Thyroid gland (tissue), 4 donors: ENCODE results near the gene RBM15B. TPM values are rescaled to one million over a fixed set of nuclear protein-coding genes. Genes with fewer than 3 reads are reported as not detected.
"Not testable (repeated sequence)": the region's sequence is repeated elsewhere in the genome, so short reads cannot be mapped to it uniquely, and the experiment has no call there.

Experiments used
- DNase-seq, 2 donors: peaks; one replicate each; pipeline ENCODE4 v3.0.0-alpha.2; 2019
- H3K27ac ChIP-seq, 3 donors: fragments of 200-600 bp; sonication (generic); 1 replicate in 2 of 3; 2 replicates in 1 of 3; pipeline ENCODE4 v1.5.1; 2016 to 2019; ENCODE audit warnings: mild to moderate bottlenecking in 1 of 3, moderate library complexity in 1 of 3
- H3K27me3 ChIP-seq: fragments of 200-600 bp; sonication (generic); one replicate; pipeline ENCODE4 v1.5.1; 2019
- H3K36me3 ChIP-seq, 2 donors: fragments of 200-600 bp; sonication (generic); one replicate each; pipeline ENCODE4 v1.5.1; 2016 to 2019
- H3K4me1 ChIP-seq, 2 donors: fragments of 200-600 bp; sonication (generic); one replicate each; pipeline ENCODE4 v1.5.1; 2017 to 2019
- H3K4me3 ChIP-seq, 3 donors: fragments of 200-600 bp; sonication (generic); replicated peaks in 1 of 3; 1 replicate in 2 of 3; 2 replicates in 1 of 3; pipeline ENCODE4 v1.5.1; 2016; ENCODE audit warnings: mild to moderate bottlenecking in 1 of 3
- H3K9me3 ChIP-seq: fragments of 200-600 bp; sonication (generic); one replicate; pipeline ENCODE4 v1.5.1; 2017
- POLR2A ChIP-seq, 2 donors: fragments of 450-650 bp; IDR thresholded peaks; one replicate each; pipeline ENCODE4 v1.6.1; 2017; ENCODE audit warnings: antibody characterized with exemption in 2 of 2, mild to moderate bottlenecking in 2 of 2, moderate library complexity in 1 of 2
- WGBS, 2 donors: methylation state at CpG; one replicate each; pipeline ENCODE4 v1.1.5; 2017; 5-methylcytosine and 5-hydroxymethylcytosine counted together
- intact Hi-C: fragments of 100-400 bp; cut with DNase I; formaldehyde crosslinking; loops from one replicate; pipeline ENCODE4 v1.15.1; 2023
- total RNA-seq, 4 donors: library from RNA; depleted of rRNA; stranded (reverse); fragments of >200 nt; gene quantifications; one replicate each; pipeline ENCODE4 v1.2.3, GENCODE V29; 2016
- TF ChIP-seq, protein P1 (sequence below), 6 experiments: fragments of 200-600 bp in 3 of 6; fragments of 450-650 bp in 3 of 6; sonication (generic) in 3 of 6; IDR thresholded peaks; one replicate each; pipeline ENCODE4 v1.5.1; 2016 to 2019; ENCODE audit warnings: antibody characterized with exemption in 6 of 6, mild to moderate bottlenecking in 2 of 6, inconsistent platforms in 1 of 6, moderate library complexity in 1 of 6

RBM15B gene
- total RNA-seq, 4 donors from 2014 or later: 29.4 to 50.0 (median 38.9) TPM

DNA sequence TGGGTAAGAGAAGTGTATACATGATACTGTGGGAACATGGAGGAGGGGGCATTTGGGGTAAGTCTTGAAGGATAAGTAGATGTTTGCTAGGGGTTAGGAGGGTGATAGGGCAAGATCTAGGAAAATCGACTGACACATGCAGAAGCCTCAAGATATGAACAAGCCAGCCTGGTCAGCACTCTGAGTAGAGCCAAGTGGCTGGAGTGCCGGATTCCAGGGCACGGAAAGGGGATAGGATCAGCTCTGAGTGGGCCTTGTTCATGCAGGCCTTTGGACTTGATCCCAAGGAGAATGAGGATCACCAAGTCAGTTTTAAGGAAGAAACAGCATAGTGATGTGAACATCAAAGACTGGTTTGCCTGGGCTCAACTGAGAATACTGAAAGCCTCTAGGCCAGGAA is 30.3 kb upstream of the RBM15B start:
- Histone ChIP-seq H3K27ac (no peak overlapping the region), H3K36me3 (peaks cover 12 to 19% of the 10 kb centered on the region in 2 donors), H3K27me3 (no peaks in the 10 kb centered on the region), H3K4me1 (no peaks in the 10 kb centered on the region), H3K9me3 (no peaks in the 10 kb centered on the region), H3K4me3 (no peak overlapping the region)
- DNase-seq: no peak
- TF ChIP-seq, protein P1, sequence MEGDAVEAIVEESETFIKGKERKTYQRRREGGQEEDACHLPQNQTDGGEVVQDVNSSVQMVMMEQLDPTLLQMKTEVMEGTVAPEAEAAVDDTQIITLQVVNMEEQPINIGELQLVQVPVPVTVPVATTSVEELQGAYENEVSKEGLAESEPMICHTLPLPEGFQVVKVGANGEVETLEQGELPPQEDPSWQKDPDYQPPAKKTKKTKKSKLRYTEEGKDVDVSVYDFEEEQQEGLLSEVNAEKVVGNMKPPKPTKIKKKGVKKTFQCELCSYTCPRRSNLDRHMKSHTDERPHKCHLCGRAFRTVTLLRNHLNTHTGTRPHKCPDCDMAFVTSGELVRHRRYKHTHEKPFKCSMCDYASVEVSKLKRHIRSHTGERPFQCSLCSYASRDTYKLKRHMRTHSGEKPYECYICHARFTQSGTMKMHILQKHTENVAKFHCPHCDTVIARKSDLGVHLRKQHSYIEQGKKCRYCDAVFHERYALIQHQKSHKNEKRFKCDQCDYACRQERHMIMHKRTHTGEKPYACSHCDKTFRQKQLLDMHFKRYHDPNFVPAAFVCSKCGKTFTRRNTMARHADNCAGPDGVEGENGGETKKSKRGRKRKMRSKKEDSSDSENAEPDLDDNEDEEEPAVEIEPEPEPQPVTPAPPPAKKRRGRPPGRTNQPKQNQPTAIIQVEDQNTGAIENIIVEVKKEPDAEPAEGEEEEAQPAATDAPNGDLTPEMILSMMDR (IDR thresholded peaks at IDR 0.05): no peak
- no peak for TF ChIP-seq POLR2A (IDR thresholded peaks at IDR 0.05)
- intact Hi-C loops: no loop called here
- WGBS, 2 donors: 86 to 92% methylated on average over 3 of the region's 3 CpGs

DNA sequence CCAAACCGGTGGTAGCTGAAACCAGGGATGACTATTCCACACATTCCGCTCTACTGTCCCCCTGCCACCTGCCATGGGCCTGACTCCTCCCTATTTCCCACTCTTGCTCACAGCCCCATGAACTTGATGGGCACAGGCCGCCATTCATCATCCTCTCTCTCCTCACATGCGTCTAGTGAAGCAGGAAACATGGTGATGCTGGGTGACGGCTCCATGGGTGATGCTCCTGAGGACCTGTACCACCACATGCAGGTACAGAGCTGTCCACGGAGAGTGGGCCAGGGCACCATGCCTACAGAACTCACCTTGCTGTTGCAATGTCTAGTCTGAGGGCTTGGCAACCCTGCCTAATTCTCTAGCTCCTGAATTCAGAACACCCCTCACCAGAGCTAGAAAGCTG is 29.3 kb upstream of the RBM15B start:
- Histone ChIP-seq H3K27ac (no peak overlapping the region), H3K36me3 (peaks cover 4 to 16% of the 10 kb centered on the region in 2 donors), H3K4me3 (no peak overlapping the region), H3K4me1 (no peaks in the 10 kb centered on the region), H3K9me3 (no peaks in the 10 kb centered on the region), H3K27me3 (no peaks in the 10 kb centered on the region)
- intact Hi-C loops: no loop called here
- no peak for DNase-seq
- WGBS, 2 donors: 91 to 93% methylated on average over 5 to 6 of the region's 6 CpGs
- TF ChIP-seq, protein P1 (IDR thresholded peaks at IDR 0.05): no peak
- TF ChIP-seq POLR2A (IDR thresholded peaks at IDR 0.05): no peak

DNA sequence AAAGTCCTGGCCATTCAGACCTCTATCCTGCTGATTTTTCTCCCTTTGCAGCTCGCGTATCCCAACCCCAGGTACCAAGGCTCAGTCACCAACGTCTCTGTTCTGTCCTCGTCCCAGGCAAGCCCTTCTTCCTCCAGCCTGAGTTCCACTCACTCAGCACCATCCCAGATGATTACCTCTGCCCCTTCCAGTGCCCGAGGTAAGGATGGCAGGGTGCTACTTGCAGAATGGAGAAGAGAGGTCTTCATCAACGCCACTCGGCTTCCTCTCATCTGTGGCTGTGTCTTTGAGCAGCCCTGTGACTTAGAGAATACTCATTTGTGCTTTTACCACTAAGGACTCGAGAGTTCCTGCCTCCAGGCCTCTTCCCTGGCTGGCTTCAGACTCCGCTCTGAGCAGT is 28.6 kb upstream of the RBM15B start:
- Histone ChIP-seq H3K4me1 (no peaks in the 10 kb centered on the region), H3K9me3 (no peaks in the 10 kb centered on the region), H3K27me3 (no peaks in the 10 kb centered on the region), H3K4me3 (no peak overlapping the region), H3K27ac (no peak overlapping the region), H3K36me3 (peaks cover 3 to 10% of the 10 kb centered on the region in 2 donors)
- WGBS, 2 donors: 88 to 91% methylated on average over 9 of the region's 9 CpGs
- DNase-seq: no peak
- TF ChIP-seq POLR2A (IDR thresholded peaks at IDR 0.05): no peak
- TF ChIP-seq, protein P1 (IDR thresholded peaks at IDR 0.05): no peak
- intact Hi-C loops: no loop called here

DNA sequence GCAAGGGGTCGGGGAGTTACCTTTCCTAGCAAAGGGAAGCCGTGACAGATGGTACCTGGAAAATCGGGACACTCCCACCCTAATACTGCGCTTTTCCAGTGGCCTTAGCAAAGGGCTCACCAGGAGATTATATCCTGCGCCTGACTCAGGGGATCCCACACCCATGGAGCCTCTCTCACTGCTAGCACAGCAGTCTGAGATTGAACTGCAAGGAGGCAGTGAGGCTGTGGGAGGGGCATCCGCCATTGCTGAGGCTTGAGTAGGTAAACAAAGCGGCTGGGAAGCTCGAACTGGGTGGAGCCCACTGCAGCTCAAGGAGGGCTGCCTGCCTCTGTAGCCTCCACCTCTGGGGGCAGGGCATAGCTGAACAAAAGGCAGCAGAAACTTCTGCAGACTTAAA is 22.8 kb upstream of the RBM15B start:
- H3K27me3 ChIP-seq, DNase-seq, intact Hi-C loops, H3K36me3 ChIP-seq, H3K4me3 ChIP-seq, H3K27ac ChIP-seq, H3K9me3 ChIP-seq, H3K4me1 ChIP-seq: not testable (repeated sequence)
- 95% methylated on average over 6 to 7 of the region's 8 CpGs for WGBS, 2 donors

DNA sequence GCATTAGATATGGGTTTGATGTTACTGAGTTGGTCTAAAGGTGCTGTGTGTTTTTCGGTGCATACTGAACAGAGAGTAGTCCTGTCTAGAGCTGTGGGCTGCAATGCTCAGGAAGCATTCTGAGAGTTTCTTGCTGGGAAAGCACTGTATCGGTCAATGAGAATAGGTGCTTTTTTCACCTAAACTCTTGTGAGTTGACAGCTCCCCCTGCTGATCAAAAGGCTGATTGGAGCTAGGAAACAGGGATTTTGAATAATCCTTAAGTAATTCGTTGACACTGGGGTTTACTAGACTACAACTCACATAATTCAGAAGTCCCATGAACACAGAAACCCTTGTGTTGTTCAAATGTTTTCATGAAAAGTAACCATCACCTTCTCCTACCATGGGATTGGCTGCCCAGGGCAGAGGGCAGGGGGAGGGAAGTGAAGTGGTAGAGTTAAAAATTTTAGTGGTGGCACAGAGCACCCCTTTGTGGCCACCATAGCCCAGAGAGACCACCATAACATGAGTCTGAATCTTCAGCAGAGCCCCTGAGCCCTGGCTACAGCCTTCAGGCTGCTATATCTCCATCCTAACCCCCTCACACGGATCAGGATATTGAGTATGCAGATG is 19.0 kb upstream of the RBM15B start:
- WGBS, 2 donors: 24 to 36% methylated on average over 4 of the region's 4 CpGs
- no peak overlapping the region for H3K27ac ChIP-seq
- DNase-seq: peak; percentile 54 to 66
- H3K9me3 ChIP-seq: no peaks in the 10 kb centered on the region
- H3K4me3 ChIP-seq: no peak overlapping the region
- no peak for TF ChIP-seq POLR2A (IDR thresholded peaks at IDR 0.05)
- TF ChIP-seq, protein P1 (IDR thresholded peaks at IDR 0.05): peak in 4 of 6 experiments; percentile 56 to 79 (median 62)
- intact Hi-C loops: loop anchor here (10.0 kb wide), 1 partner anchor 807 kb away; the partner anchor contains the start of genes C3orf18 and HEMK1
- no peaks in the 10 kb centered on the region for H3K4me1 ChIP-seq
- H3K36me3 ChIP-seq: peaks cover 0 to 11% of the 10 kb centered on the region in 2 donors
- H3K27me3 ChIP-seq: no peaks in the 10 kb centered on the region
